GM10847 (cell line): ENCODE measurements around the gene RMP24.

Experiments used
- POLR2A ChIP-seq: IDR thresholded peaks from 2 replicates; pipeline ENCODE4 v1.6.1; 2011; ENCODE audit not compliant: insufficient read length; ENCODE audit errors: extremely low read depth

Gene RMP24

DNA sequence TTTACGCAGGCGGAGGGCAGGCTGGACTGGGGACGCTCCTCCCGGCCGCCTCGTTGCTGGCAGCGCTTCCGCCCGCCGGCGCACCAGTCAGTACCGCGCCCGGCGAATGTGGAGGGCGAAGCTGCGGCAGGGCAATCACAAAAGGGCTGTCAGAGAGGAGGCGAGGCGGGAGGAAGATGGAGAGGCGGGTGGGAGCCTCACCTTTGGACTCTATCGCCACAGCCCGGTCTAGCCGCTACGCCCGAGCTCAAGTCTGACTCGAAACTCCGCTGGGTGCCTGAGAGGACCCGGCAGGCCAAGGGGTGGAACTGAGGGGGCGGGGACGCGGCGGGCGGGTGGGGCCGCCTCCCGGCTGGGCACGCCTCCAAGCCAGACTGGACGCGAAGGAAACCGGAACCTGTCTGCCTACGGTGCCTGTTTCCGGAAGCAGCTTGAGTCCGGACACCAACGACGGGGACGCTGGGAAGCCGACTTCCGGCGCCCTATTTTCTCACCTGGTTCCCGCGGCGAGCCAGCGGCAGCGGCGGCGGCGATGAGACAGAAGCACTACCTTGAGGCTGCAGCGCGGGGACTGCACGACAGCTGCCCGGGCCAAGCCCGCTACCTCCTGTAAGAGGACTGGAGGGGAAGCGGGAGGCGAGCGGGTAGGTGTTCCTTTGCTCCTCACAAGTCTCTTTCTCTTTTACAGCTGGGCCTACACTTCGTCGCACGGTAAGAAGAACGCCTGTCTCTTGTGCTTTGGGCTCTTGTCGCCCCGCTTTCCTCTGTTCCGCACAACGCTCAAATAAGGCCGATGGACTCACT, at the start of gene RMP24:
TSS of gene RMP24 (plus strand) at position 483 of the 804 bp plus-strand sequence.
- TF ChIP-seq POLR2A, result peak; percentile 82

DNA sequence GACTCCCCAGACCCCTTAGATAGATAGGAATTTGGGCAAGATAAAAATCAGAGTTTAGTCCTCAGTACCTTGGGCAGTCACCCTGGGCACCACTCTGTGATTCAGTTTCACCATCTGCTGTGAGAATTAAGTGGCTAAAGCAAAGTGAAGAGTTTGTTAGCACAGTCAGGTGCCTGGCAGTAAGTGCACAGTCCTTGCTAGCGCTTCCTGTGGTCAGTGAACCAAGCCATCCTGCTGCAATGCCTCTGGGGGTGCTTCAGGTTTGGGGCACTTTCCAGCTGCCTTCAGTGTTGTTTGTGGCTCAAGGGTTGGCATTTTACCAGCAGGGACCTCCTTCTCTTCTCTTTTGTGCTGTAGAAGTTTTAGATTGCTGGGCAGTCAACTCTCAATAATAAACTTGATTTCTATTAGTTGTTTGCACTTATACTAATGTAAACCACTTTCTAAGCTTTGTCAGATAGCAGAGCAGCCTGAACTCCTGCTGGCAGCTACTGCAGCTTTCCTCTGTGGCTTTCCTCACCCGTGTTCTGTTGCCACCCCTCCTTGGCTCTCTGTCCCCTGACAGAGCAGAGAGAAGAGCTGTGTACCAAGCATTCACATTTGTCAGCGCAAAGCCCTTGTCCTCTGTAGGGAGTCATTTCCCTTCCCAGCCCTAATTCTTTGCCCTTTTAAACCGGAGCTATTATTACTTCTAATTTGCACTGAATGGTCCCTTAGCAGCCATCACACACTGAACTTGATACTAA, 48.4 kb upstream of the RMP24 start:
- TF ChIP-seq POLR2A, result no peak

DNA sequence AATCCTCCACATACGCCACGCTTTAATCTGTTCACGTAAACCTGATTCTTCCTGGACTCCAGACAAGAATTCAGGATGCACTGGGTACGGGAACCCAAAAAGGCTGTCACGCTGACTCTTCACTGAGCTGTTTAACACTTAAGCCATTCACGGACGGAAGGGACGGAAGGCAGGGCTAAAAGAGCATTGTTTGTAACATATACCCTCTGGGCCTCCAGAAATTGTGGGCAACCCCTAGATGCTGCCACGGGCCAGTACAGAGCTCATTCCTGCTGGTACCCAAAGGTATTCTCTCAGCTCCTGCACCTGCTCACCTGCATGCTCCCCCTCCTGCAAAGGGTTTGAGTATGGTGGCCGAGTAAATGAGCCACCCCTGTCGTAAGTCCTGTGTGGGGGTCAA, 45.6 kb upstream of the RMP24 start:
- no peak for TF ChIP-seq POLR2A

DNA sequence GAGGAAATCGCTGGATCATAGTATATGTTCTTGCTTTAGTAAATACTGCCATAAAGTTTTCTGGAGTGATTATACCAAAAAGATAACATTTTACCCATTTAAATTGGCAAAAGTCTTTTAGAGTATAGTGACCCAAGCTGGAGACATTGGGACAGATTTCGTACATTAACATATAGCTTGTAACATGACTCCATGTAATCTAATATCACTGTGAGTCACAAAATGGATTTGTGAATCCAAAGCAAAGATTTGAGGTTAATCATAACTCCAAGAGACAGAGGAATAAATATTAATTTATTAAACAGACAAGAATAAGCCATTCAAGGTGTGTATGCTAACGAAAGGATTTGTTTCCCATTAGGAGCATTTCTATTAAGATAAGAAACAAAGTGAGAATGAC, 45.0 kb upstream of the RMP24 start:
- no peak for TF ChIP-seq POLR2A

DNA sequence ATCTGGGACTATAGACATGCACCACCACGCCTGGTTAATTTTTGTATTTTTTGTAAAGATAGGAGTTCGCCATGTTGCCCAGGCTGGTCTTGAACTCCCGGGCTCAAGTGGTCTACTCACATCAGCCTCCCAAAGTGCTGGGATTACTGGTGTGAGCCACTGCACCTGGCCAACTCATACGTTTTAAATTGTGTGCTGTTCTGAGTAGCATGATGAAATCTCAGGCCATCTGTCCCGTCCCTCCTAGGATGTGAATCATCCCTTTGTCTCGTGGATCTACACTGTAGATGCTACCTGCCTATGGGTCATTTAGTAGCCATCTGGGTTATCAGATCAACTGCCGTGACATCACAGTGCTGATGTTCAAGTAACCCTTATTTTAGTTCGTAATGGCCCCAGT, 38.5 kb upstream of the RMP24 start:
- TF ChIP-seq POLR2A, result no peak

DNA sequence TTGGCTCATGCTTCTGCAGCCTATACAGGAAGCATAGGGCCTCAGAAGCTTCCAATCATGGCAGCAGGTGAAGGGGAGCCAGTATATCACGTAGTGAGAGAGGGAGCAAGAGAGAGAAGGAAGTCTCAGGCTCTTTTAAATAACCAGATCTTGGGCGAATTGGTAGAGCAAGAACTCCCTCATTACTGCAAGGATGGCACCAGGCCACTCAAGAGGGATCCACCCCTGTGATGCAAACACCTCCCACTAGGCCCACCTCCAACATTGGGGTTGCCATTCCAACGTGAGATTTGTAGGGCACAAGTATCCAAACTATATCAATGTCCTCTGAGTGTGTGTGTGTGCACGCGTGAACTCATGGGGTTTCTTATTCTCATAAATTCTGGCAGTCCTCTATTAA, 37.6 kb upstream of the RMP24 start:
- no peak for TF ChIP-seq POLR2A

DNA sequence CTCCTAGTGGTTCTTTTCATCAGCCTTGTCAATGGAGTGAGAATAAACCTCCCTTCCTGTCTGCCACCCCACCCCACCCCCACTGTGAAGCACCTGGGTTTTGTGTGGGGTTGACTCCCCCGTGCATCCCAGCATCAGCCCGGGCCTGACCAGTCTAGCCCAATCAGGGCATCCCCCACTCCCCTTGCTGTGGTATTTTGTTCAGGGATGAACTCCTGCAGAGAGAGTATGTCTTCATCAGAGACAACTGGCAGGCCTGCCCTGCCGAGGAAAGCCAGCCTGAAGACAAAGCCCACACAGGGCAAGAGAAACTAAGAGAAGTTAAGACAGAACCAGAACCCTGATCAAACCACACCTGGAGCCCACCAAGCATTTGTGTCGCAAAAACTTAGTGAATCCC, 36.7 kb upstream of the RMP24 start:
- TF ChIP-seq POLR2A, result no peak

DNA sequence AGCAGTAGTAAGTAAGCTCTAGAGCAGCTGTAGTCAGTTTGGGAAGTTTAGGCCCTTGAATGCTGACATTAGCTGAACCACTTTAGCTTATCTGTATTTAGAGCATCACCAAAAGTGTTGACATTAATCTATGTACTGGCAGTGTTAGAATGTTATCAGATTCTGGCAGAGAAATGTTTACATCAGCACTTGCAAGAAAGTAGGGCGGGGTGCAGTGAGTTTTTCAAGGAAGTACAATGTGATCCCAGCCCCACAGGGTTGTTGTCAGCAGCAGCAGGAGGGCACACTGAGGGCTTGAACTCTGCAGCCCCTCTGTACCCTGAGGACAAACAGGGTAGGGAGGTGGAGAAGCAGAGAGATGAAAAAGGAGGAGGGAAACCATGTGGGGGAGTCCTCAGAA, 35.5 kb upstream of the RMP24 start:
- no peak for TF ChIP-seq POLR2A

DNA sequence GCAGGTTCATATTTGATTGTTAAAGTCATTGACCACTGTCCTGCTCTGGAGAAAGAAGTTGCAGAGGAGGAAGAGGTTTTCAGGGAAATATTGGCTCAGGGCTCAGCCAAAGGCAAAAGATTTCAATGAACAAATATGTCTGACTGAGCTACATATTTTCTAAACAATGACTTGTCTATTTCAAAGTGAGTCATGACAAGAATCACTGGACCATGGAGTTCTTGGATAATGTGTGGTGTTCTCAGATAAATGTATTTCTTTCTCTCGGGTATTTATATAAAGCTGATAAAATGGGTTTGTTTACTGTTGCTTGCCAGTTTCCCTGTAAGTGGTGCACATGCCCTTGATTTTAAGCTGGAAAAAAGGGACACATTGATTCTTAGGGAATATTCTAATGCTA, 34.3 kb upstream of the RMP24 start:
- no peak for TF ChIP-seq POLR2A

DNA sequence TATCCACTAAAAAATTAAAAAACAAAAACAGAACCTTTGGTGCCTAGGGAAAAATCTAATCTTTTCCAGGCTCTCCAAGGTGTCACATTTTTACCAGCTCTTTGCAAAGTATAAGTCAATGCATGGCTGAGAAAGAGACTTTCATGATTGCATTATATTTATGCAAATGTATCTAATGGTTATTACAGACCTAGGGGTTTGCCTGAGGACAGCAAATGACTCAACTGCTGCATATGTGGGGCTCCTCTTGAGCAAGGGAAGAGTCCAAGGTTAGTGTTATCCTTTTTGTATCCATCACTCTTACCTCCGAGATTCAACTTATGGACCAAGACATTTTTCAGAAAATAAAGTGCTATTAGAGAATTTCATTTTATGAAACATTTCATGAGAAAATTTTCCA, 33.9 kb upstream of the RMP24 start:
- no peak for TF ChIP-seq POLR2A

DNA sequence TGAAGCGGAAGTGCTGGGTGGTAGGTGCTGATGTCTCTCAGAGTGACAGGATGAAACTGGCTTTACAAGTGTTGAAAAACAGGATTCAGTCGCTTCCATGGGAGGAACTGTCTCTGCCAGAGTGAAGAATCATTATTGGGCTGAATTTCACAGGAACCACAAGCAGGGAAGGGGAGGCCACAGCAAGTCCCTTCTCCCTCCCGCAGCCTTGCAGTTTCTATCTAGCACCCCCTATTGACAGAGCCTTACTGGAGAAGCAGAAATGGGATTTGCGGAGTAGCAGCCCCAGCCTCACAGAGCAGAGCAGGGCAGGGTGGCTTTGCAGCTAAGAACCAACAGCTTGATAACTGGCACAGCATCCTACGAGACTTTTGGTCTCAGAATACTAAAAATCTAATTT, 33.3 kb upstream of the RMP24 start:
- TF ChIP-seq POLR2A, result no peak

DNA sequence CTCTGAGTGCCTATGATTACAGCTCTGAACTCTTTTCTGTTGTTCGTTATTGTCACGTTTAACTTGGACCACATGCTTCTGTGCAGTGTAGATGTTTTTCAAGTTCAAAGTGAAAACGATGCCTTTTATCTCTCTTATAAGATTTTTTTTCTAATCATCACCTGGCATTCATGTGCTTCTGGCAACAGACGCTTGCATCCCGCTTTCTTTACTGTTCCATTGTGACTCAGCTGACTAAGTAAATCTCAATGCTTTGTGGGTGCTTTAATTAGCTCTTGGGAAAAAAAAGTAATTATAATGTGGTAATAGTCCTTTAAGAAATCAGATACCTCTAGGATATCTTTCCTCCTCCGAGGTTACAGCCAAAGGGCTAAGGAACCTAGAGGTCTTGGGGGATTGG, 31.2 kb upstream of the RMP24 start:
- TF ChIP-seq POLR2A, result no peak

DNA sequence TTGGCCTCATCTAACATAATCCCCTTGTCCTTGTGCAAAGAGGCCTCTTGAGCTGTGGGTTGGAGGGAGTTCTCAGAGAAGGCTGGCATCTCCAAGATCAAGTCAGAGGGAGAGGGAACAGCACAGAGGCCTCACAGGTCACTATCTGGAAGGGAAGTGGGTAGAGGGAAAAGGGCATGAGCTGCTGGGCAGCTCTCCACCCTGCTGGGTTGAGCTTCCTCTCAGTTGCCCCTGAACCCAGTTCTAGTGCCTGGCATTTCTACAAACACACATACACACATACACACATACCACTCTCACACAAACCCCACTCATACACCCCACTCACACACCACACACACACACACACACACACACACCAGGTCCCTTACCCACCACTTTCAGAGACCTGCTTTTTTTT, 30.3 kb upstream of the RMP24 start:
- TF ChIP-seq POLR2A, result no peak

DNA sequence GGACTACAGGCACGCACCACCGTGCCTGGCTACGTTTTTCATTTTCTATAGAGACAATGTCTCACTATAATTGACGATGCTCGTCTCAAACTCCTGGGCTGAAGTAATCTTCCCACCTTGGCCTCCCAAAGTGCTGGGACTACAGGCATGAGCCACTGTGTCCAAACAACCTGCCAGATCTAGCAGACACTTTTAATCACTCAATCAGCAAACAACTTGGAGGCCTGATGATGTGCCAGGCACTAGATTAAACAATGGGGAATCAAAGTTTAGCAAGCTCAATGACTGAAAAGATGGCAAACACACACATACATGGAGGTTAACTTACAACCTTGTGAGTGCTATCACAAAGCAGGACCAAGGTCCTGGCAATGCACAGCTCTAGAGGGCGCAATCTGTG, 29.8 kb upstream of the RMP24 start:
- no peak for TF ChIP-seq POLR2A

DNA sequence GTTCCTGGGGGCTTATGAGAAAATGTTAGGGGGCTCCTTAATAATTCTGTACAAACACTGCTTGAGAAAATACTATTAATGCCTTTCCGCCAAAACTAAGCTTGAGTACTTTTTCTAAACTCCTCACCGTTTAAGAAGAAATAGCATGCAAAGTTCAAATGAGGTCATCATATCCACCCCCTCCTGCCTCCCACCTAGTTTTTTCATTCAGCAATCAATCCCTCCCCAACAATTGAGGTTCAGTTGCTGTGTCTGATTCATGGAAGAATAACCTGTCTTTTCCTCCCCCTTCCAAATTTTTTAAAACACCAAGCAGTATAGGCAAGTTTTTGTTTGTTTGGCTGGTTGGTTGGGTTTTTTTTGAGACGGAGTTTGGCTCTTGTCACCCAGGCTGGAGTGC, 24.4 kb upstream of the RMP24 start:
- no peak for TF ChIP-seq POLR2A

DNA sequence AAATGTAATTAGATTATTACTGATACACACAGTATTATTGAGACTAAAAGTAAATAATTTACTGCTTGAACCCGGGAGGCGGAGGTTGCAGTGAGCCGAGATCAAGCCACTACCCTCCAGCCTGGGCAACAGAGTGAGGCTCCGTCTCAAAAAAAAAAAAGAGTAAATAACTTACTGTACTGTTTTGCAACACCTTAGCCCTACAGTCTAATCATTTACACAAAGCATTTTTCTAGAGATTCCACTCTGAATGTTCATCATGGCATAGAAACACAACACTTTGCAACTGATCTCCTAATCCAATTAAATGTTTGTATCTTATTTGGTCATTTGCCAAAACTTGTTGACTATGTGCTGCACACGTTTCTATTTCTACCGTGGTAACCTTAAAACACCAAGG, 23.4 kb upstream of the RMP24 start:
- no peak for TF ChIP-seq POLR2A

DNA sequence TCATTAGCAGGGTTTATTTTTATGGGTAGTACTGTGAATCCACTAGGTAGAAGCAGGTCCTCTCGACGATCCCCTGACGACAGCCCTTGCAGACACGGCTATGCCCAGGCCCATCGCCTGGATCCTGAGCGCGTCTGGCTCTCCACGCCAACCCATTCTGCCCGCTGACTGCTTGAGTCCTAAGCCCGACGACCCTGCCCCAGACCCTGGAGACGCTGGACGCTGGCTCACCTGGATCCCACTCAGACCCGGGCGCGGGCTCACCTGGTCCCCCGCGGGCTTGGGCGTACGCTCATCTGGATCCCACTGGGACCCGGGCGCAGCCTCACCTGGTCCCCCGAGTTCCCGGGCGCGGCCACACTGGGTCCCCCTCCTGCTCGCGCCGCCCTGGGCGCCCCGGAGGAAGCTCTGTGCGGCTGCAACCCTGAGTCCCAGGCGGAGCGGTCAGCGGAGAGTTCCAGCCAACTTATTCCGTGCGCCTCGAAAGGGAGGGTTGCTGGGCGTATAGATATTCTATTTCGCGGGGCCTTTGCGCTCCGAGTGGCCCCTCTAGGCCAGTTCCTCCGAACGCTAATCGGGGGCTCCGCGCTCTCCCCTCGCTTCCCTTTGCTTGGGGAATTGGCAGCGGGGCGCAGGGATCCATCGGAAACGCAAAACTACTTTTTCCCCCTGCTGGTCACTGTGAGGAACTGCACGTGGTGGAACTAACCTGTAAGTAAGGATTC, 22.4 kb upstream of the RMP24 start:
- TF ChIP-seq POLR2A, result no peak

DNA sequence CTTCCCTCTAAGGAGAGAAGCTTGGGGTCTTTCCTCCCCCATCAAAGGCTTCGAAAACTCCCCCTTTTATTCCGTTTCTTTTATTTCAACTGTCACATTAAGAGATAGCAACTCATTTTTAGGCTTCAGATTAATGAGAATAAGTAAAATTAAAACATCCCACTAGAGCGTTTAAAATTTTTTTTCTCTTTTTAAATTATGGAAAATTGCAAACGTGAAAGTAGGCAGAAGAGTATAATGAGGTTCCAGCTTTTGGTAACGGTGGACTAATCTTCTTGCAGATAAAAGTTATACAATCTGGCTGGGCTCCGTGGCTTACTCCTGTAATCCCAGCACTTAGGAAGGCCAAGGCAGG, 21.9 kb upstream of the RMP24 start:
- TF ChIP-seq POLR2A, result no peak
